ENCODE measurements around the gene CEP20. TPM values are rescaled to one million over a fixed set of nuclear protein-coding genes. Genes with fewer than 3 reads are reported as not detected.

The CEP20 gene
- total and polyA plus RNA-seq, 2 donors (not counting 1 experiment from before 2014, with no cell fraction given) = 14.2 to 30.2 TPM

GRCh38 chr16:15873737-15874136, 14.7 kb downstream of the CEP20 start:
- Mint-ChIP-seq H3K27ac (no peak overlapping the region), H3K9me3 (ENCODE audit: insufficient read depth) (no peaks in the 10 kb centered on the region), H3K27me3 (no peaks in the 10 kb centered on the region), H3K4me1 (no peaks in the 10 kb centered on the region), H3K4me3 (no peak overlapping the region)
- DNase-seq = no peak
- intact Hi-C loops (cut with micrococcal nuclease) = no loop called here
- H3K36me3 ChIP-seq (replicated peaks in 1 of 2; ENCODE audit: control extremely low read depth in 1 of 2, control insufficient read depth in 1 of 2, extremely low read depth in 1 of 2, insufficient read depth in 2 of 2, low read length in 1 of 2) = peaks cover 9 to 37% of the 10 kb centered on the region in 2 experiments
- H2AFZ ChIP-seq (ENCODE audit: insufficient read depth, low read depth, low read length, poor library complexity, severe bottlenecking) = no peak overlapping the region
- POLR2A ChIA-PET = no interaction called here
- H3K9ac ChIP-seq (ENCODE audit: low read length) = no peak overlapping the region
- H3K27me3 ChIP-seq (replicated peaks in 1 of 4; ENCODE audit: control extremely low read depth in 1 of 4, control insufficient read depth in 3 of 4, insufficient read depth in 4 of 4, low read length in 3 of 4) = no peaks in the 10 kb centered on the region
- H3K4me1 ChIP-seq (ENCODE audit: control insufficient read depth in 2 of 2, insufficient read depth in 2 of 2, low read length in 2 of 2) = no peaks in the 10 kb centered on the region
- no peaks in the 10 kb centered on the region for H4K20me1 ChIP-seq (ENCODE audit: control insufficient read depth, insufficient read depth, low read length, poor library complexity, severe bottlenecking)
- no peak for TF ChIP-seq EZH2 (IDR thresholded peaks at IDR 0.05; ENCODE audit: borderline replicate concordance, insufficient read depth, low read depth, low read length, poor library complexity, severe bottlenecking)
- TF ChIP-seq, protein P1, sequence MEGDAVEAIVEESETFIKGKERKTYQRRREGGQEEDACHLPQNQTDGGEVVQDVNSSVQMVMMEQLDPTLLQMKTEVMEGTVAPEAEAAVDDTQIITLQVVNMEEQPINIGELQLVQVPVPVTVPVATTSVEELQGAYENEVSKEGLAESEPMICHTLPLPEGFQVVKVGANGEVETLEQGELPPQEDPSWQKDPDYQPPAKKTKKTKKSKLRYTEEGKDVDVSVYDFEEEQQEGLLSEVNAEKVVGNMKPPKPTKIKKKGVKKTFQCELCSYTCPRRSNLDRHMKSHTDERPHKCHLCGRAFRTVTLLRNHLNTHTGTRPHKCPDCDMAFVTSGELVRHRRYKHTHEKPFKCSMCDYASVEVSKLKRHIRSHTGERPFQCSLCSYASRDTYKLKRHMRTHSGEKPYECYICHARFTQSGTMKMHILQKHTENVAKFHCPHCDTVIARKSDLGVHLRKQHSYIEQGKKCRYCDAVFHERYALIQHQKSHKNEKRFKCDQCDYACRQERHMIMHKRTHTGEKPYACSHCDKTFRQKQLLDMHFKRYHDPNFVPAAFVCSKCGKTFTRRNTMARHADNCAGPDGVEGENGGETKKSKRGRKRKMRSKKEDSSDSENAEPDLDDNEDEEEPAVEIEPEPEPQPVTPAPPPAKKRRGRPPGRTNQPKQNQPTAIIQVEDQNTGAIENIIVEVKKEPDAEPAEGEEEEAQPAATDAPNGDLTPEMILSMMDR (IDR thresholded peaks at IDR 0.05) = no peak
- no peak for ATAC-seq (ENCODE audit: low read depth)
- no peak overlapping the region for H3K27ac ChIP-seq (ENCODE audit: low read length in 2 of 2)
- H3K4me3 ChIP-seq (ENCODE audit: control extremely low read depth in 1 of 5, extremely low read depth in 1 of 5, insufficient read depth in 1 of 5, low read depth in 2 of 5, low read length in 4 of 5) = no peak overlapping the region
- H3K4me2 ChIP-seq (replicated peaks; ENCODE audit: low read depth, low read length, poor library complexity, severe bottlenecking) = no peak overlapping the region
- 100% methylated on average over 1 of the region's 1 CpG for WGBS (ENCODE audit: insufficient coverage)
- no peaks in the 10 kb centered on the region for H3K9me3 ChIP-seq (ENCODE audit: control extremely low read depth in 1 of 3, control insufficient read depth in 2 of 3, insufficient read depth in 1 of 3, low read length in 2 of 3)
- H3K79me2 ChIP-seq (ENCODE audit: control insufficient read depth, insufficient read depth, low read length) = peaks cover 8% of the 10 kb centered on the region
- CTCF ChIA-PET = interaction anchor here (1.2 to 3.5 kb wide), 8 partner anchors 10 to 254 kb away, joined by 4 to 30 read pairs (median 6); no protein-coding TSS in a partner anchor

GRCh38 chr16:15873301-15873700, 15.1 kb downstream of the CEP20 start:
- ChIA-PET CTCF (interaction anchor here (0.9 to 3.5 kb wide), 4 partner anchors 11 to 254 kb away, joined by 3 to 30 read pairs (median 11); no protein-coding TSS in a partner anchor), POLR2A (no interaction called here)
- Histone ChIP-seq H3K27me3 (replicated peaks in 1 of 4; ENCODE audit: control extremely low read depth in 1 of 4, control insufficient read depth in 3 of 4, insufficient read depth in 4 of 4, low read length in 3 of 4) (no peaks in the 10 kb centered on the region), H2AFZ (ENCODE audit: insufficient read depth, low read depth, low read length, poor library complexity, severe bottlenecking) (no peak overlapping the region), H4K20me1 (ENCODE audit: control insufficient read depth, insufficient read depth, low read length, poor library complexity, severe bottlenecking) (no peaks in the 10 kb centered on the region), H3K79me2 (ENCODE audit: control insufficient read depth, insufficient read depth, low read length) (peaks cover 8% of the 10 kb centered on the region), H3K4me3 (ENCODE audit: control extremely low read depth in 1 of 5, extremely low read depth in 1 of 5, insufficient read depth in 1 of 5, low read depth in 2 of 5, low read length in 4 of 5) (no peak overlapping the region), H3K9me3 (ENCODE audit: control extremely low read depth in 1 of 3, control insufficient read depth in 2 of 3, insufficient read depth in 1 of 3, low read length in 2 of 3) (no peaks in the 10 kb centered on the region), H3K9ac (ENCODE audit: low read length) (no peak overlapping the region), H3K4me1 (ENCODE audit: control insufficient read depth in 2 of 2, insufficient read depth in 2 of 2, low read length in 2 of 2) (no peaks in the 10 kb centered on the region), H3K27ac (ENCODE audit: low read length in 2 of 2) (no peak overlapping the region), H3K4me2 (replicated peaks; ENCODE audit: low read depth, low read length, poor library complexity, severe bottlenecking) (no peak overlapping the region), H3K36me3 (replicated peaks in 1 of 2; ENCODE audit: control extremely low read depth in 1 of 2, control insufficient read depth in 1 of 2, extremely low read depth in 1 of 2, insufficient read depth in 2 of 2, low read length in 1 of 2) (peaks cover 8 to 35% of the 10 kb centered on the region in 2 experiments)
- WGBS (ENCODE audit: insufficient coverage) = 100% methylated on average over 1 of the region's 2 CpGs
- Mint-ChIP-seq H3K4me3 (no peak overlapping the region), H3K27ac (no peak overlapping the region), H3K4me1 (no peaks in the 10 kb centered on the region), H3K27me3 (no peaks in the 10 kb centered on the region), H3K9me3 (ENCODE audit: insufficient read depth) (no peaks in the 10 kb centered on the region)
- no peak for ATAC-seq (ENCODE audit: low read depth)
- no peak for DNase-seq
- intact Hi-C loops (cut with micrococcal nuclease) = no loop called here
- TF ChIP-seq, protein P1 (IDR thresholded peaks at IDR 0.05) = no peak
- no peak for TF ChIP-seq EZH2 (IDR thresholded peaks at IDR 0.05; ENCODE audit: borderline replicate concordance, insufficient read depth, low read depth, low read length, poor library complexity, severe bottlenecking)

All from B cell (primary cell).